SJSA1 (cell line): Measurements from ENCODE around the gene MBD1. TPM values are rescaled to one million over a fixed set of nuclear protein-coding genes. Genes with fewer than 3 reads are reported as not detected.

Experiments
- DNase-seq, 2 experiments: peaks; one replicate each; pipeline ENCODE4 v3.0.0-alpha.2; 2015 to 2020; ENCODE audit warnings: low spot score in 2 of 2, low read depth in 1 of 2
- H3K27ac ChIP-seq: fragments of 250-450 bp; sonication (Bioruptor Pico); 2 replicates; pipeline ENCODE4 v1.5.1; 2020; ENCODE audit warnings: mild to moderate bottlenecking, moderate library complexity
- H3K27me3 ChIP-seq: fragments of 250-450 bp; sonication (Bioruptor Pico); replicated peaks from 2 replicates; pipeline ENCODE4 v1.5.1; 2020; ENCODE audit warnings: mild to moderate bottlenecking, moderate library complexity
- H3K36me3 ChIP-seq: fragments of 250-450 bp; sonication (Bioruptor Pico); 2 replicates; pipeline ENCODE4 v1.5.1; 2020; ENCODE audit warnings: mild to moderate bottlenecking
- H3K4me1 ChIP-seq: fragments of 250-450 bp; sonication (Bioruptor Pico); replicated peaks from 2 replicates; pipeline ENCODE4 v1.6.1; 2021; ENCODE audit warnings: mild to moderate bottlenecking
- H3K4me3 ChIP-seq: fragments of 250-450 bp; sonication (Bioruptor Pico); 2 replicates; pipeline ENCODE4 v1.5.1; 2020; ENCODE audit warnings: mild to moderate bottlenecking
- H3K9me3 ChIP-seq: fragments of 250-450 bp; sonication (Bioruptor Pico); replicated peaks from 2 replicates; pipeline ENCODE4 v1.5.1; 2020; ENCODE audit warnings: mild to moderate bottlenecking
- total RNA-seq: library from RNA; depleted of rRNA; stranded (reverse); fragments of >200 nt; shearing (Covaris generic); gene quantifications from 2 replicates; pipeline ENCODE4 v1.2.3, GENCODE V29; 2014

MBD1 gene
- total RNA-seq, 1 experiment from 2014 or later = 64.4 TPM

DNA sequence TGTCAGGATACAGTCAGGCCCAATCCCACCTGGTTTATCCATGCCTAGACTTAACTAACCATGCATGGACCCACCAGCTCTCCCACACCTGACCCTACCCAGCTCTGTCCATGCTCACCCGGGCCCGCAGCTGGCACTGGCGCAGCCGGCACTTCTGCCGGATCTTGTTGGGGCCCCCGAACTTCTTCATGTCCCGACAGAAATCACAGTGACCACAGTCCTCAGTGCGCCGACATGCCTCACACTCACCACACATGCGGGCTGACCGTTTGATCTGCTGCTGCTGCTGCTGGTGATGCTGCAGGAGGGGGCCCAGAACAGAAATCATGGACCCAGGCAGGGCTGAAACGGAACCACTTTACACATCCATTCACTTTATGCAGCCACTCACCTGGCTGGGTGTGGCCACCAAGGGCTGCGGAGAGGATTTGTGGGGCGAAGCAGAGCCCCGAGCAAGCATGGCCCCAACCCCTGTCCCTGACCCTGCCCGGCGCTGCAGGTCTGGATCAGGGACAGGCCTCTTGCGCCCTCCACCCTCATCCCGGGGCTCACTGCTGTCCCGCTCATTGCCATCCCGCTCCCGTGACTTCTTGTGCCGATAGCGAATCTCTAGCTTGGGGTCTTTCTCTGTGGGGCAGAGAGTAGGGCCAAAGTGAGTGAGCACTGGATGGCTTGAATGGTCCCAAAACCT lies 4.5 kb upstream of the MBD1 start:
- peak overlapping the region; percentile 70; the same call in 1 of the 2 replicates for H3K4me3 ChIP-seq
- peaks cover 9% of the 10 kb centered on the region for H3K27me3 ChIP-seq
- H3K36me3 ChIP-seq = peaks cover 57% of the 10 kb centered on the region
- peaks cover 17% of the 10 kb centered on the region for H3K4me1 ChIP-seq
- no peak overlapping the region for H3K27ac ChIP-seq
- no peaks in the 10 kb centered on the region for H3K9me3 ChIP-seq
- DNase-seq = no peak

DNA sequence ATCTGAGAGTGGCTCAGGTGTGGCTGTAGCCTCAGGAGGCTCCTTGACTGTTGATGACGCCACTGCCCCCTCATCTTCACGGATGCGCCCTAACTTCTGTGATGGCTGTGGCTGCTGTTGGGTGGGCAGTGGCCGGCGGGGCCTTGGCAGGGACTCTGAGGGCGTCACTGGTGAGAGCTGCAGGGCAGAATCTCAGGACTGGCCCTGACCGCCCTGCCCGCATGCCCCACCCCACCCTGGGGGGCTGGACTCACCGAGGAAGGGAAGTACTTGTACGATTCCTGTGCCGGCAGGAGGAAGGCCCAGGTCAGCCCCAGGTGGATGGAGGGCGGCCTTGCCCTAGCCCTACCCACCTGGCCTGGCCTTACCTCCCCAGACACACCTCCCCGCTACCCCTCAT lies 3.7 kb upstream of the MBD1 start:
- no peak overlapping the region for H3K4me3 ChIP-seq
- peaks cover 22% of the 10 kb centered on the region for H3K4me1 ChIP-seq
- H3K9me3 ChIP-seq = no peaks in the 10 kb centered on the region
- no peak overlapping the region for H3K27ac ChIP-seq
- H3K27me3 ChIP-seq = peaks cover 4% of the 10 kb centered on the region; the same call in 1 of the 2 replicates
- DNase-seq = no peak
- peaks cover 58% of the 10 kb centered on the region for H3K36me3 ChIP-seq

DNA sequence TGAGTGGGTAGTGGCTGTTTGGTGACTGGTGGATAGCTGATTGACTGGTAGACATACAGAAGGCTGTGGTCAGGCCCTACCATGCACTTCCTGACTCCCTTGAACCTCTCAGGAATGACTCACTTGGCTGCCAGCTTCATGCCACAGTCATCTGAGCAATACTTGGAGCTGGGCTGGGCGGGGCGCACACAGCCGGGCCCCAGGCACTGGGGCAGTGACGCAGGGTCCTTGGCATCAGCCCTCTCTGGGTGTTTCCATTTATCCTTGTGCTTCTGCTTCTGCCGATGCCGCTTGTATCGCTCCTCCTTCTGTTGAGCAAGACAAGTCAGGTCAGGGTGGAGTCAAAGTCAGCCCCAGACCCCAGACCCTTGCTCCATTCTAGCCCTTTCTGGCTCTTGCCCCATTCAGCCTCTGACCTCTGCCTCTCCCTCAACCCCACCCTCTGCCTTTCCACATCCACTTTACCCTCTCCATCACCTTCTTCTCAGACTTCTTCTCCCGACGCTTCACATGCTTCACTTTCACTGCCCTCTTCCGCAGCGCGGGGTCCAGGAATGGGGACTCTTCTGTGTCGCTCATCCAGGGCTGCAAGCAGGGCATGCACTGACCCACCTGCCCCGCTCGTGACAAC lies 3.0 kb upstream of the MBD1 start:
- peaks cover 4% of the 10 kb centered on the region; the same call in 1 of the 2 replicates for H3K27me3 ChIP-seq
- H3K4me3 ChIP-seq = no peak overlapping the region
- no peak overlapping the region for H3K27ac ChIP-seq
- peaks cover 64% of the 10 kb centered on the region for H3K36me3 ChIP-seq
- no peaks in the 10 kb centered on the region for H3K9me3 ChIP-seq
- peaks cover 30% of the 10 kb centered on the region for H3K4me1 ChIP-seq
- DNase-seq = no peak

DNA sequence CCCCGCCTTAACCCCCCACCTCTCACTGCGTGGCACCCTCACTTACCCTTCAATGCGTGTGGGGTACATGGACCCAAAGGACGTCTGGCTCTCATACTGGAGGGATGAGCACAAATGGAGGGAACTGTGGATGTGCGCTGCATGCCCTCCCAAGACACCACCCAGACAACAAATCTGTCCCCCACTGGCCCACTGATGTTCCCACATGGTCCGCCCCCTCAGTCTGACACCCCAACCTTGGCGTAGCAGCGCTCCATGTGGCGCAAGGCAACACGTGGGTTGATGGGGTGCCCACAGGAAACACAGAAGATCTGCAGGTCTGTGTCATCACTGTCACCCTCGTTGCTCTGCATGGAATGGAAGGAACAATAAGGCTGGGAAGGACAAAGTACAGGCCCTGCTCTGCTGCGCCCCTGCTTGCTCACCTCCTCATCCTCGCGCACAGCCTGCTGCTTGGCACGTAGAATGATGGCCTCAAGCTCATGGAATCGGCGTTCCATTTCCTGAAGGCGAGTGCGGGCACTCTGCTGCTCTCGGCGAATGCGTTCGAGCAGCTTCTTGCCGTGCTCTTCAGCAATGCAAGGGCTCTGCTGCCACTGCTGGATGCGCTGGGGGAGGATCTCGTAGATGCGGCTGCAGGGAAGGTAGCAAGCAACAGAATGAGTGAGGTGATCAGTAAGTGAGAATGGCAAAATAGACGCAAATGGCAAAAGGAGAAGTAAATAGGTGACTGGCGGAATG lies 2.3 kb upstream of the MBD1 start:
- H3K27ac ChIP-seq = no peak overlapping the region
- peaks cover 72% of the 10 kb centered on the region for H3K36me3 ChIP-seq
- H3K27me3 ChIP-seq = no peaks in the 10 kb centered on the region
- no peaks in the 10 kb centered on the region for H3K9me3 ChIP-seq
- no peak overlapping the region for H3K4me3 ChIP-seq
- no peak for DNase-seq
- H3K4me1 ChIP-seq = peaks cover 32% of the 10 kb centered on the region

DNA sequence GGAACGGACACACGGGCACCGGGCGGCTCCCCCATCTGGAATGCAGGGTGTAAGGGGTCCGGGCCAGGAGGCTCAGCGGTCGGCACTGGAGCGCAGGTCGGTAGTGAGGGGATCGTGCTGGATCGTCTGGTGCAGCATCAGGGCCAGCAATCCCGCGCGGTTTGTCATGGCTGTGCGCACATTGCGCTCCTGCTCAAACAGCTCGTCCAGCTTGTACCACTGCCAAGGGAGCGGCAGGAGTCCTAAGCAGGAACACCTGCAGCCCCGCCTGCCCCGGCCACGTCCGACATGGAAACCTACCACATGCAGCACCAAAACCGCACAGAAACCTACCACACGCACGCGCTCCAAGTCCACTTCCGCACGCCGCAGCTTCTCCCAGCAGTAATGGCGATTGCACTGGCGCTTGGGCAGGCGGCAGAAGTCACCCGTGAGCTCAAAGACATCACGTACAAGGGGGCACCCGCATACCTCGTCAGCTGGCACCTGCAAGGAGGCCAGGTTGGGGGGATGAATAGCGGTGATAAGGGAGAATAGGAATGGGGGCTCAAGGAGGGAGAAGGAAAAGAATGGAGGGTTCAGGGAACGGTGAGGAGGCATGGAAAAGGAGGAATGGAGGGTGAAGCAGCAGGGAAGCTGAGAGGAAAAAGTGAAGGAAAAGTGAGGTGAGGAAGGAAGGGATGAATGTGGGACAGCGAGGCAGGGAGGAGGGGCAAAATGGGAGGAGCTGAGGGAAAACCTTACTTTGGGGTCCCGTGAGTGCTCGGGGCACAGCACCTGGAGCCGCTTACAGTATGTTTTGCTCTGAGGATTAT lies 1.4 kb upstream of the MBD1 start:
- H3K27ac ChIP-seq = no peak overlapping the region
- H3K36me3 ChIP-seq = peaks cover 80% of the 10 kb centered on the region
- no peak overlapping the region for H3K4me3 ChIP-seq
- no peaks in the 10 kb centered on the region for H3K9me3 ChIP-seq
- no peak for DNase-seq
- H3K4me1 ChIP-seq = peaks cover 32% of the 10 kb centered on the region
- H3K27me3 ChIP-seq = no peaks in the 10 kb centered on the region

DNA sequence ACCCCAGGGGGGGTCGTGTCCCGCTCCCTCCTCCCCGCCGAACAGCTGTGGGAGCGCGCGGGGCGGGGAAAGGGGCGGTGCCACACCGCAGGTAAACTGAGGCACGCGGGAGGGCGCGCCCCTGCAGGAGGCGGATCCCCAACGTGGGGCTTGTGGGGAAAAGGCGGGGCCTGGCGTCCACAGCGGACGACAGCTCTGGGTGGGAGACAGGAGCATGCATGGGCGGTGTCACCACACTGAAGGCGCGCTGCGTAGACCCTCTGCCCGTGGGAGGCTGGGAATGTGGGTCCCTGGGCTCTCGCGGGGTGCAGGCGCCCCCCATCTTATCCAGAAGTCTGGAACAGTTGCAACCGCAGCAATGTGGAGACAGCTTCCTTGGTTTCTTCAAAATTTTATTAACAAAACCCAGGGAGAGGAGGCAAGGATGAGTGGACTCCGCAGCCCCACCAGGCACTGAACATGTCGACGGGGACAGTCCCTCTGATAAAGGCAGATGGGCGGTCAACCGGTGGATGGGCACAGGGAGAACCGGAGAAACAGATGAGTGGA lies 723 bp upstream of the MBD1 start:
- H3K4me1 ChIP-seq = peaks cover 32% of the 10 kb centered on the region
- peaks cover 83% of the 10 kb centered on the region for H3K36me3 ChIP-seq
- no peak for DNase-seq
- no peaks in the 10 kb centered on the region for H3K27me3 ChIP-seq
- H3K4me3 ChIP-seq = peak overlapping the region; percentile 83
- H3K27ac ChIP-seq = peak overlapping the region; percentile 54
- no peaks in the 10 kb centered on the region for H3K9me3 ChIP-seq

DNA sequence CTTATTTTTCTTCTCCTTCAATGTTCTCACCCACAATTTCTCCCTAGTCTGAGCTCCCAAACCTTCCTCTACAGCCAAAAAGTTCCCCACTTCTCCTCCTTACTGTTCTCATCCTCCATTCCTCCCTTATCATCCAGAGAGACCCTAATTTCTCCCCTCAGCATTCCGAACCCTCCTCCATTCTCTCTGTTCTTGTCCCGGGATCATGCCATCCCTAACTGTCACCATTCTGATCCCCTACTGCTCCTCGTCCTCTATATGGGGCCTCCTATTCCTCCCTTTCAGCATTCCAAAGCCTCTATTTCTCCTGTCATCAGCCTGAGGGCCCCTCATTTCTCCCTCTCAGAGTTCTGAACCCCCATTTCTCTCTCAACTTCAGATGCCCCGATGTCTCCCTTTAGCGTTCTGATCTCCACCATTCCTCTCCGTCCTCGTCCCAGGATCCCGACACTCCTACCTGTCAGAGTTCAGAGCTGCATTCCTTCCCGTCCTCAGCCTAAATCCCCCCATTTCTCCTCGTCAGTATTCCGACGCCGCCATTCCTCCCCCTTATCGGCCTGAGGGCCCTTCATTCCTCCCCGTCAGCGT lies 522 bp downstream of the MBD1 start:
- Histone ChIP-seq H3K9me3 (no peaks in the 10 kb centered on the region), H3K4me3 (peak overlapping the region; percentile 83), H3K36me3 (peaks cover 89% of the 10 kb centered on the region), H3K4me1 (peaks cover 22% of the 10 kb centered on the region), H3K27me3 (no peaks in the 10 kb centered on the region), H3K27ac (peak overlapping the region; percentile 51)
- no peak for DNase-seq

DNA sequence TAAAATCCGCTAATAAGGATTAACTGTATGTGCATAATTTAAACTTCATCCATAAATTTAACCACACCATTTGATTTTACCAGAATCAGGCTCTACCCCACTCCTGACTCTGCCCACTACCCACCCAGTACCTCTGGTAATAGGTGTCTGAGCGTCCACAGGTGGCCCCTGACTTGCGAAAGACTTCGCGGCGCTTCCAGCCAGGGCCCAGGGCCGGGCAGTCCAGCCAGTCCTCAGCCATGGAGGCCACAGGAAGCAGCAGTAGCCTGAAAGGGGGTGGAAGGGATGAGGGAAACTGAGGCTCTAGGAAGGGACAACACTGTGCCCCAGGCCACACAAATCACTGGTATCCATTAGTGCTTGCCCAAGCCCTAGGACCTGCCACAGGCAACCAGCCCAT lies 1.6 kb downstream of the MBD1 start:
- Histone ChIP-seq H3K4me3 (no peak overlapping the region), H3K9me3 (no peaks in the 10 kb centered on the region), H3K27ac (no peak overlapping the region)

DNA sequence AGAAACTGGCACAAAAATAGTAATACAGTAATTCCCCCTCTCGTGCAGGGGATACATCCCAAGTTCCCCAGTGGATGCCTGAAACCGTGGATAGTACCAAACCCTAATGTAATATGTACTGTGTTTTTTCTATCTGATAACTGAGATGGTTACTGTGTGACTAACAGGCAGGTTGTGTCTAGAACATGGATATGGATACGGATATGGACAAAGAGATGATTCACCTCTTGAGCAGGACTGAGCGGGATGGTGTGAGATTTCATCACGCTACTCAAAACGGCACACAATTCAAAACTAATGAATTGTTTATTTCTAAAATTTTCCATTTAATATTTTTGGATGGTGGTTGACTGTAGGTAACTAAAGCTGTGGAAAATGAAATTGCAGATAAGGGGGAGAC lies 3.4 kb downstream of the MBD1 start:
- Histone ChIP-seq H3K27ac (no peak overlapping the region), H3K27me3 (no peaks in the 10 kb centered on the region), H3K9me3 (no peaks in the 10 kb centered on the region), H3K4me1 (peaks cover 22% of the 10 kb centered on the region), H3K4me3 (no peak overlapping the region), H3K36me3 (peaks cover 89% of the 10 kb centered on the region)
- no peak for DNase-seq

More for the DNA sequence above, 1.6 kb downstream of the MBD1 start:
- DNase-seq = no peak
- Histone ChIP-seq H3K36me3 (peaks cover 89% of the 10 kb centered on the region), H3K4me1 (peaks cover 22% of the 10 kb centered on the region), H3K27me3 (no peaks in the 10 kb centered on the region)

DNA sequence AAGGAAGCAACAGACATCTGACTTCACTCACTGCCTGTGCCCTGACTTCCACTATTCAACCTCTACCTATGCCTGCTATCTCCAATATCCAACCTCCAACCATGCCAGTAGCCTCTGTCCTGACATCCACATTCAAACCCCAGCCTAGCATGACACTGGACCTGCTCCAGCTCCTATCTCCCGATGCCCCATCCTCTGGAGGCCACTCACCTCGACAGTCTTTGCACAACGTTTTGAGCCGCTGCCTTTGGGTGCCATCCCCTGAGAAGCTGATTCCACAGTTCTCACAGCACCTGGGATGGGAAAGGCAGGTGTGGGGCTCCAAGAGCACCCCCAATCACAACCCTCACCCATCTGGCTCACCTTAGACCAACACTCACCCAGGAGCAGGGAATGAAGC lies 4.9 kb downstream of the MBD1 start:
- H3K4me1 ChIP-seq = peaks cover 15% of the 10 kb centered on the region
- H3K9me3 ChIP-seq = no peaks in the 10 kb centered on the region
- no peak overlapping the region for H3K27ac ChIP-seq
- H3K4me3 ChIP-seq = no peak overlapping the region
- DNase-seq = no peak
- H3K36me3 ChIP-seq = peaks cover 91% of the 10 kb centered on the region
- H3K27me3 ChIP-seq = no peaks in the 10 kb centered on the region

DNA sequence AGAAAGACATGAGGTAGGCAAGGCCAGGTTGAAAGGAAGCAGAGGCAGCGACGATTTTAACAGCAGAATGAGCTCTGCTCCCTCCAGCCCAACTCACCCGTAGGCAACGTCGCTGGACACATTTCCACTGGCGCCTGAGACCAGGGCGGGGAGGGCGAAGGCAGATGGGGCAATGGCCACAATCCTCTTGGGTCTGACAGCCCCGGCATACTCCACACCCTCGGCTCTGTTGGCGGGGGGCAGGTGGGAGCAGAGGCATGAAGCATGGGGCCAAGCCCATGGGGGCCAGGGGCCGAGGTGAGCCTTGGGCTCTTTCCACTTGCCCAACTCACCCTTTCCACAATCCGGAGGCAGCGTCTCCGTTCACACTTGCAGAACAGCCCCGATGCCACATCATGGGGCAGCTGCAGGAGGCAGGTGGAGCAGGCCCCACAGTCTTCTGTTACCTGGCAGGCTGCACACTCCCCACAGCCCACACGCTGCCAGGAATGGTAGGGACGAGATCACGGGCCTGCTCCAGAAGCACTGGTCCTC lies 5.8 kb downstream of the MBD1 start:
- peaks cover 94% of the 10 kb centered on the region for H3K36me3 ChIP-seq
- H3K9me3 ChIP-seq = no peaks in the 10 kb centered on the region
- H3K27me3 ChIP-seq = no peaks in the 10 kb centered on the region
- H3K27ac ChIP-seq = no peak overlapping the region
- H3K4me3 ChIP-seq = no peak overlapping the region
- peaks cover 14% of the 10 kb centered on the region for H3K4me1 ChIP-seq
- DNase-seq = no peak

DNA sequence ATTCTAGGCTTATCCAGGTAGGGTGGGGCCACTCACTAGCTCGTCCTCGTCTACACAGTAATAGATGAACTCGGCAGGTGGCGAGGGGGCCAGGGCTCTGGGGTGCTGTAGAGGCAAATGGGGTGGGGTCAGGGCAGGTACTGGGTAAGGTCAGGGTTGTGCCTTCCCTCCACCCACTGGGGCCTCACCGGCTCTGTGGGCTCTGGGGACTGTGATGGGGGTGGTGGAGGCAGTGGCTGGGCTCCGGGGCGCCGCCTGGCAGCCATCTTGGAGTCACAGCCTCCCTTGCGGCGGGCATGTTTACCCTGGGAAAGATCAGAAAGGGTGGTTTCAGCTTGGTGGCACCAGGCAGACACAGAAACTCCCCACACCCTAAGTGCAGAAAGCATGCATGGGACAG lies 6.4 kb downstream of the MBD1 start:
- Histone ChIP-seq H3K9me3 (no peaks in the 10 kb centered on the region), H3K27me3 (no peaks in the 10 kb centered on the region), H3K36me3 (peaks cover 99% of the 10 kb centered on the region), H3K4me1 (peaks cover 8% of the 10 kb centered on the region), H3K27ac (no peak overlapping the region), H3K4me3 (no peak overlapping the region)
- no peak for DNase-seq

DNA sequence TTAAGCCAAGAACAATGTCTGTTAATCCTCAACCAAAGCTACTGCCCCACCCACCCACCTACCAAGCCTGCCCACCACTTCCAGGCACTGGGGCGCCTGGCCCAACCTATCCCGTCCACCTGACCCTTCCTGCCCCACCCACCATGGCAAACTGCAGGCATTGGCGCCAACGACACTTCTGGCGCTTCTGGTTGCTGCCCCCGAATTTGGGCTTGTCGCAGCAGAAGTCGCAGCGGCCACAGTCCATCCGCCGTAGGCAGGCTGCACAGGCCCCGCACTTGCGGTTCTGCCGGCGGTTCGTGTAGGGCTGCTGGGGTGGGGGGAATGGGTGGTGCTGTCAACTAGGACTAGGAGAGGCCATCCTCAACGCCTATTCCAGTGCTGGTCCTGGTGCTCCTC lies 7.3 kb downstream of the MBD1 start:
- Histone ChIP-seq H3K4me1 (no peaks in the 10 kb centered on the region), H3K27me3 (no peaks in the 10 kb centered on the region), H3K36me3 (peaks cover 99% of the 10 kb centered on the region), H3K4me3 (no peak overlapping the region), H3K27ac (no peak overlapping the region), H3K9me3 (no peaks in the 10 kb centered on the region)
- no peak for DNase-seq
